Endometrial microvascular endothelial cells (primary cell): Measurements from ENCODE around the gene INHBE. TPM values are rescaled to one million over a fixed set of nuclear protein-coding genes. Genes with fewer than 3 reads are reported as not detected.
"Not testable (repeated sequence)": the region's sequence is repeated elsewhere in the genome, so short reads cannot be mapped to it uniquely, and the experiment has no call there.

Source experiments
- in situ Hi-C: cut with HindIII; loops from 2 replicates; pipeline ENCODE4 v1.10.0; 2017; ENCODE audit warnings: low sequenced_read_pairs, low pct_unique_long_range_greater_than_20kb; ENCODE audit errors: inconsistent ontology term
- total RNA-seq: library from RNA; depleted of rRNA; stranded (reverse); fragments of >200 nt; gene quantifications from one replicate; pipeline ENCODE4 v1.2.3, GENCODE V29; 2015; ENCODE audit errors: inconsistent ontology term

INHBE gene
- not detected for total RNA-seq

- in situ Hi-C loops: no loop called here
Measured at GRCh38 chr12:57454566-57455373, at the start of gene INHBE. INHBE (plus strand) TSS chr12:57455307; CDS start chr12:57455537, 230 bp downstream.

DNA sequence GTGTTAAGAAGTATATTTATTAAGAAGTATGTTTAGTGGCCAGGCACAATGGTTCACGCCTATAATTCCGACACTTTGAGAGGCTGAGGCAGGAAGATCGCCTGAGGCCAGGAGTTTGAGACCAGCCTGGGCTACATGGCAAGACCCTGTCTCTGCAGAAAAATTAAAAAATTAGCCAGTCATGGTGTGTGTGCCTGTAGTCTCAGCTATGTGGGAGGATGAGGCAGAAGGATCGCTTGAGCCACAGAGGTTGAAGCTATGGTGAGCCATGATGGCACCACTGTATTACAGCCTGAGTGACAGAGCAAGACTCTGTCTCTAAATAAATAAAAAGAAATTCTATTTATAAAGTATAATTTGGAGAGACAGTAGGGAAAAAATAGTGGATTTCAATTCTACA, 44.6 kb upstream of the INHBE start:
- in situ Hi-C loops: no loop called here

- in situ Hi-C loops: not testable (repeated sequence)
Measured at GRCh38 chr12:57414160-57414559, 40.9 kb upstream of the INHBE start.

DNA sequence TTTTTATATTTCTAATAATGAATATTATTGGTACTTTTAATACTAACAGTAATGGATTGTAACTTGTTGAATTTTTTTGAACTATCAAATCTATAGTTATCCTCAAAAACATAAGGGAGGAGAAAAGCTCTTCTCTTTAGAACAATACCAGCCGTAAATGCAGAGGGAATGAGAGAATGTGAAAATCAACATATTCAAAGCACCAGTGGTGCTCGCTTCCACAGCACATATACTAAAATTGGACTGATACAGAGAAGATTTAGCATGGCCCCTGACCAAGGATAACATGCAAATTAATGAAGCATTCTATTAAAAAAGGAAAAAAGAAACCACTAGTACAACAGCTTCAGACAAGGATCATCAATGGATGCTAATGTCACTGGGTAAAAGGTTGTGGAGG, 40.0 kb upstream of the INHBE start:
- in situ Hi-C loops: no loop called here

DNA sequence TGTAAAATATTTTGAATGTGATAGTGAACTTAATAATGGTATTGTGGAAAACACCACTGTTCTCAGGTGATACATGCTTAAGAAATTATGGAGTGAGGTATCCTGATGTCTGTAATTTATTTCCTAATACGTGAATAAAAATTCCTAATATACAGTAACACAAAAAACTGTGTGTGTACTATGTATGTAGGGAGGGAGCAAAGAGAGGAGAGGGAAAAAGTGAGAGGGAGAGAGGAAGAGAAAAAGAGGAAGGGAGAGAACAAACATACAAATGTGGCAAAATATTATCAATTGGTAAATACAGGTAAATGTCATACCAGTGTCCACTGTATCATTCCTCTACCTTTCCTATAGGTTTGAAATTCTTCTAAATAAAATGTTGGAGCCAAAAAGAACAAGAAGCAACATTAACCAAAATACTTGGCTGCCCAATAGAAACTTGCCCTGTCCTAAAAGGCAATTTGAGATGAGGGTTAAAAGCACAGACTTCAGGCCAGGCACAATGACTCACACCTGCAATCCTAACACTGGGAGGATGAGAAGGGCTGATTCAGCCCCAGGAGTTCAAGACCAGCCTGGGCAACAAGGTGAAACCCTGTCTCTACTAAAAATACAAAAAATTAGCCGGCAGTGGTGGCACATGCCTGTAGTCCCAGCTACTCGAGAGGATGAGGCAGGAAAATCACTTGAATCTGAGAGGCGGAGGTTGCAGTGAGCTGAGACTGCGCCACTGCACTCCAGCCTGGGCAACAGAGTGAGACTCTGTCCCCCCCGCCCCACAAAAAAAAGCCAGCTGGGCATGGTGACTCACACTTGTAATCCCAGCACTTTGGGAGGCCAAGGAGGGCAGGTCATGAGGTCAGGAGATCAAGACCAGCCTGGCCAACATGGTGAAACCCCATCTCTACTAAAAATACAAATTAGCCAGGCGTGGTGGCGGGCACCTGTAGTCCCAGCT, 38.8 kb upstream of the INHBE start:
- in situ Hi-C loops: no loop called here

DNA sequence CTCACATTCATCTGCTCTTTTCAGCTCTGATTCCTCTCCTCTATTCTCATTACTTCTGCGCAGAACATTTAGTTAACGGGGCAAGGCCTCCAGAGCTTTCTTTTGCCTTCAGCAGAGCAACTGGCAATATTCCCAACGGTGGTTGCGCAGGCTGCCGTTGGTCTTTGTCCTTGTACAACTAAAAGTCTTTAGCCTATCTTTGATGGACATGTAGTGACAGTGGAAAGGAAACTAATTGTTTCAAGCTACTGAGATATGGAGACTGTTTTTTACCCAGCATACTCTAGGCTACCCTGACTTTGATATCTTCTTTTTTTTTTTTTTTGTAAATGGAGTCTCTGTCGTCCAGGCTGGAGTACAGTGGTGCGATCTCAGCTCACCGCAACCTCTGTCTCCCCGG, 36.9 kb upstream of the INHBE start:
- in situ Hi-C loops: no loop called here

DNA sequence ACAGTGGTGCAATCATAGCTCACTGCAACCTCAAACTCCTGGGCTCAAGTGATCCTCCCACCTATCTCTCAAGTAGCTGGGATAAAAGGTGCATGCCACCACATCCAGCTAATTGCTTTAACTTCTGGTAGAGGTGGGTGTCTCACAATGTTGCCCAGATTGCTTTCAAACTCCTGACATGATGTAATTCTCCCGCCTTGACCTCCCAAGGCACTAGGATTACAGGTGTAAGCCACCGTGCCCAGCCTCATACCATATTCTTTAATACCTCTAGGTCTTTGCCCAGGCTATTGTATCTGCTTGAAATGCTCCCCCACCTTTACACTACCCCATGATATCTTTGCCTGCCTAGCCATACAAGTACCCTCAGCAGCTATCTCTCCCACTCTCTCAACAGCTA, 35.6 kb upstream of the INHBE start:
- in situ Hi-C loops: no loop called here

GRCh38 chr12:57420482-57420881, 34.6 kb upstream of the INHBE start:
- in situ Hi-C loops: no loop called here

DNA sequence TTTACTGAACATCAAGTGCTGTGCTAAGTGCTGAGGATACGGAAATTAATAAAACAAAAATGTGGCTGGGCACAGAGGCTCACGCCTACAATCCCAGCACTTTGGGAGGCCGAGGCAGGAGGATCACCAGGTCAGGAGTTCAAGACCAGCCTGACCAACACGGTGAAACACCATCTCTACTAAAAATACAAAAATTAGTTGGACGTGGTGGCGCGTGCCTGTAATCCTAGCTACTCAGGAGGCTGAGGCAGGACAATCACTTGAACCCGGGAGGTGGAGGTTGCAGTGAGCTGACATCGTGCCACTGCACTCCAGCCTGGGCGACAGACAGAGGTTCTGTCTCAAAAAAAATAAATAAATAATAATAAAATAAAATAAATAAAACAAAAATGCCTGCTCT, 28.2 kb upstream of the INHBE start:
- in situ Hi-C loops: not testable (repeated sequence)

DNA sequence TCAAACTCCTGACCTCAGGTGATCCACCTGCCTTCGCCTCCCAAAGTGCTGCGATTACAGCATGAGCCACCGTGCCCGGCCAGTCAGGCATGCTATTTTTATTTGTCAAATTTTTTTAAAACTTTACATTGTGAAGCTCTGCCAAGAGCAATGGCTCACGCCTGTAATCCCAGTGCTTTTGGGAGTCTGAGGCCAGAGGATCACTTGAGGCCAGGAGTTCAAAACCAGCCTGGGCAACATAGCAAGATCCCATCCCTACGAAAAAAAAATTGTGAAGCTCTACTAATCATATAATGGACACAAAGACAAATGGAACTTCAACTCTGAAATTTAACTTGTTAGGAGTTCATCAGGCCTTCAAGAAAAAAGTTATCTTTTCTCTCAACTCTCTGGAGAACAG, 26.1 kb upstream of the INHBE start:
- in situ Hi-C loops: no loop called here

- in situ Hi-C loops: no loop called here
Measured at GRCh38 chr12:57429473-57430111, 25.5 kb upstream of the INHBE start.

- in situ Hi-C loops: no loop called here
Measured at GRCh38 chr12:57430112-57430930, 24.8 kb upstream of the INHBE start.

GRCh38 chr12:57430931-57431566, 24.1 kb upstream of the INHBE start, which contains the start of gene R3HDM2:
R3HDM2 (minus strand) TSS chr12:57431043; CDS start chr12:57310428, 120,615 bp downstream.
- in situ Hi-C loops: no loop called here

DNA sequence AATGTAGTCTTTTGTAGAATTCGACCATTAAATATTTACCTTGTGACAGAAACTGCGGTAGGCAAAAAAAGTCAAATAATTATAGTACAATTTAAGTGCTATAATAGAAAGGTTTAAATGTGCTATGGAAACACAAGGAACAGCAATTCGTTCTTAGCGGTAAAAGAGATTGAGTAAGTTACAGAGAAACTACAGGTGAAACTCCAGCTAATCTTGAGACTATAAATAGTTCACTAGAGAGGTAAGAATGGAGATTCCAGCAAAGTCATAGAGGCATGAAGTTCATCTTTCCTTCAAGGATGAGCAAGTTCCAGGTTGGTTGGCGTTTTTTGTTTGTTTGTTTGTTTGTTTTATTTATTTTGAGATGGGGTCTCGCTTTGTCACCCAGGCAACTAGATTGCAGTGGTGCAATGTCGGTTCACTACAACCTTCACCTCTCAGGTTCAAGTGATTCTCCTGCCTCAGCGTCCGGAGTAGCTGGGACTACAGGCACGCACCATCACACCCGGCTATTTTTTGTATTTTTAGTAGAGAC, 23.4 kb upstream of the INHBE start:
- in situ Hi-C loops: no loop called here

- in situ Hi-C loops: no loop called here
Measured at GRCh38 chr12:57433370-57433769, 21.7 kb upstream of the INHBE start.

DNA sequence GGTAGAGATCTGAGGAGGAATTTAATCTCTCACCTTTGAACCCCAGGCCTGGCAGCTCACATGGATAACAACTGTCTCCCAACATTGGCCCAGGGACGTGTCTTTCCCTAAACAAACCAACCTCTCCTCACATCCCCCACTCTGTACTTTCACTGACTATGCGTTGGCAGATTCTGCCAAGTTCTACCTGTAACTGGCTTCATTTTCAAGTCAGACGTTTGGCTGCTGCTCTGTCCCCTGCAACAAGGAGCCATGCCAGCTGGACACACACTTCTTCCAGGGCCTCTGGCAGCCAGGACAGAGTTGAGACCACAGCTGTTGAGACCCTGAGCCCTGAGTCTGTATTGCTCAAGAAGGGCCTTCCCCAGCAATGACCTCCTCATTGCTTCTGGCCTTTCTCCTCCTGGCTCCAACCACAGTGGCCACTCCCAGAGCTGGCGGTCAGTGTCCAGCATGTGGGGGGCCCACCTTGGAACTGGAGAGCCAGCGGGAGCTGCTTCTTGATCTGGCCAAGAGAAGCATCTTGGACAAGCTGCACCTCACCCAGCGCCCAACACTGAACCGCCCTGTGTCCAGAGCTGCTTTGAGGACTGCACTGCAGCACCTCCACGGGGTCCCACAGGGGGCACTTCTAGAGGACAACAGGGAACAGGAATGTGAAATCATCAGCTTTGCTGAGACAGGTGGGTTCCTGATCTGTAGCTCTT, 20.4 kb upstream of the INHBE start, which contains the start of gene INHBC:
Gene INHBC (plus strand): TSS at position 268 of the 707 bp plus-strand sequence. CDS start 103 bp downstream, at position 371.
- in situ Hi-C loops: no loop called here

GRCh38 chr12:57435293-57435692, 19.8 kb upstream of the INHBE start:
- in situ Hi-C loops: no loop called here
